HG03565 (cell line): ENCODE results near the gene SCMH1.

ENCODE experiments used
- ATAC-seq: cut with Tn5 transposase; IDR thresholded peaks from one replicate; pipeline ENCODE4 v1.9.1; 2021; ENCODE audit warnings: mild to moderate bottlenecking, moderate library complexity; ENCODE audit not compliant: unreplicated experiment

The SCMH1 gene

GRCh38 chr1:41241749-41242341 lies at the start of gene SCMH1:
Gene SCMH1, minus strand, starts transcription at chr1:41242306. Its CDS starts 56,173 bp downstream, at chr1:41186133.
- ATAC-seq = no peak

GRCh38 chr1:41291195-41291594 lies 49.1 kb upstream of the SCMH1 start:
- no peak for ATAC-seq

GRCh38 chr1:41289196-41289595 lies 47.1 kb upstream of the SCMH1 start:
- no peak for ATAC-seq

GRCh38 chr1:41286992-41287391 lies 44.9 kb upstream of the SCMH1 start:
- no peak for ATAC-seq

- no peak for ATAC-seq
Measured at GRCh38 chr1:41286486-41286885, 44.4 kb upstream of the SCMH1 start.

GRCh38 chr1:41285818-41286217 lies 43.7 kb upstream of the SCMH1 start:
- no peak for ATAC-seq

- ATAC-seq = no peak
Measured at GRCh38 chr1:41284121-41284520, 42.0 kb upstream of the SCMH1 start.

- no peak for ATAC-seq
Measured at GRCh38 chr1:41282679-41283317, 40.7 kb upstream of the SCMH1 start.

- ATAC-seq = no peak
Measured at GRCh38 chr1:41281334-41281733, 39.2 kb upstream of the SCMH1 start.

- ATAC-seq = no peak
Measured at GRCh38 chr1:41280202-41281032, 38.3 kb upstream of the SCMH1 start.

- ATAC-seq = no peak
Measured at GRCh38 chr1:41278076-41278475, 36.0 kb upstream of the SCMH1 start.

- no peak for ATAC-seq
Measured at GRCh38 chr1:41277371-41277975, 35.4 kb upstream of the SCMH1 start.

GRCh38 chr1:41275831-41276230 lies 33.7 kb upstream of the SCMH1 start:
- ATAC-seq = no peak

- no peak for ATAC-seq
Measured at GRCh38 chr1:41274752-41275545, 32.8 kb upstream of the SCMH1 start.

GRCh38 chr1:41272601-41273000 lies 30.5 kb upstream of the SCMH1 start:
- ATAC-seq = no peak

GRCh38 chr1:41268154-41268770 lies 26.2 kb upstream of the SCMH1 start:
- ATAC-seq = no peak

GRCh38 chr1:41261926-41262618 lies 20.0 kb upstream of the SCMH1 start:
- no peak for ATAC-seq

GRCh38 chr1:41260768-41261167 lies 18.7 kb upstream of the SCMH1 start:
- ATAC-seq = no peak

GRCh38 chr1:41259221-41259620 lies 17.1 kb upstream of the SCMH1 start:
- ATAC-seq = no peak

GRCh38 chr1:41255978-41256377 lies 13.9 kb upstream of the SCMH1 start:
- no peak for ATAC-seq
